22Rv1 (cell line): Measurements from ENCODE around the gene COL18A1.

ENCODE experiments used
- H3K27ac ChIP-seq: fragments of 450-650 bp; 2 replicates; pipeline ENCODE4 v1.5.1; 2017
- CTCF ChIP-seq: fragments of 450-650 bp; IDR thresholded peaks from 2 replicates; pipeline ENCODE4 v1.5.1; 2017; ENCODE audit warnings: mild to moderate bottlenecking
- ZFX ChIP-seq: fragments of 450-650 bp; IDR thresholded peaks from 2 replicates; pipeline ENCODE4 v1.6.1; 2017; ENCODE audit warnings: antibody characterized with exemption, borderline replicate concordance

The COL18A1 gene

GRCh38 chr21:45380566-45380965 lies 24.4 kb upstream of the COL18A1 start:
- TF ChIP-seq ZFX: no peak
- TF ChIP-seq CTCF: no peak
- H3K27ac ChIP-seq: no peak overlapping the region

DNA sequence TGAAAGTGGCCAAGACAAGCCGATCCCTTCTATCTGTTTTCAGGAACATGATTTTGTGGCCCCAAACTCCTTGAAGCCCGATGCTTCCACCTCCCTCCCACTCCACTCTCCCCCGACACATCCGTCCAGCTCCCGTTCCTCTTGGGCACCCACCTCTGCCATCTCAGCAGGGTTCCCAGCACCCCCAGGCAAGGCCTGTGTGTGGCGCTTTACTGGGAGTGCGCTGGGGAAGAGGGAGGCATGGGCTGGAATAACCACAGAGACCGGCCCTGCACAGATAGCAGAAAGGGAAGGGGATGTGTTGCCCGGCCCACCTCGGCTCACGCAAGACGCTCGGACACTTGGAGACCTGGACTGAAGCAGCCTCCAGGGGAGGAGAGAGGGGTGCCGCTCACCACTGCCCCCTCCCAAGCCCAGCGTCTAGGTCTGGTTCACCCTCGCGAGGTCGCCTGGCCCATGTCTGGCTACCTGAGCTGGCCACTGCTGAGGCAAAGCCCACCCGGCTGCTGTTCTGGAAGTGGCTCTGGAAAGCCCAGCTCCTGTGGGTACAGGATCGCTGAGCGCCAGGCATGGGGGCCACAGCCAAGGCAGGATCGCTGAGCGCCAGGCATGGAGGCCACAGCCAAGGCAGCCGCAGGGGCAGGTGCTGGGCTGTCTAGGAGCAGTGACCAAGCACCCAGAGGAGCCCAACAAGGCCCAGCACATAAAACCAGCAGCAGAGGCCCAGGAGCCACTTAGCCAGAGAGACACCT lies 23.8 kb upstream of the COL18A1 start:
- TF ChIP-seq CTCF (no peak), ZFX (no peak)
- H3K27ac ChIP-seq: no peak overlapping the region

DNA sequence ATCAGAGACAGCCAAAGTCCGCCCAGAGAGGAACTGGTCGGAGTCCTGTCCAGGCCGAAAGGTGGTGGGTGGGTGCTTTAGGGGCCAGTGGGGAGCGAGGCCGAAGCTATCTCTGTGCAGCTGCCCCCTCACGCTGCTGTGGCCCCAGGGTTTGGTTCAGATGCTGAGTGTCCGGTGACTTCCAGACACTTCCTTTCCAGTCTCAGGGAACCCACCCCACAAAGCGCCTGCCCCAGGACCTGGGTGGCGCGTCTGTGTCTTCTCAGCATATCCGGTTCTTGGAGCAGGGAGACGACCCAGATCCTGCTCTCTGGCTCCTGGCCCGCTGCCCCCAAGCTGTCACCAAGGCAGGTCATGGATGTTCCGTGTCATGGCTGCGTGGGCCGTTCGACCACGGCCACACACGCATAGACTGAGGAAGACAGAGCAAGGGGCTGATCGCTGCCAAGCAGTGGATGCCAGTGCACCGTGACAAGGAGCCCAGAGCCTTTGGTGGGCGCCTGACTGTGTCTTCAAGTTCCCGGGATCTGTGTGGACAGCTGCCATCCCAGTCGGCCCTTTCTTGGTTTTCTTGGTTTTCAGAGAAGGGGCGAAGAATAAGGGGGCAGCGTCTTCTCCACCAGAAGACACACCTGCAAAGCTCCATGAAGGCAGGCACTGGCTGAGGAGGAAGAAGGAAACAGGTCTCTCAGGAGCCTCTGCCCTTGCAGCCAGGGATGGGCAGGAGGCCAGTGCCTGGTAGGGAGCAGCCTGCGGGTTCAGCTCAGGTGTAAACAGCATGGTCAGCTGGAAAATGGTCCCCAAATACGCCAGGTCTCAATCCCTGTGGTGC lies 22.9 kb upstream of the COL18A1 start:
- H3K27ac ChIP-seq: no peak overlapping the region
- TF ChIP-seq CTCF (no peak), ZFX (no peak)

GRCh38 chr21:45382697-45382997 lies 22.3 kb upstream of the COL18A1 start:
- TF ChIP-seq CTCF: no peak
- TF ChIP-seq ZFX: no peak
- no peak overlapping the region for H3K27ac ChIP-seq

DNA sequence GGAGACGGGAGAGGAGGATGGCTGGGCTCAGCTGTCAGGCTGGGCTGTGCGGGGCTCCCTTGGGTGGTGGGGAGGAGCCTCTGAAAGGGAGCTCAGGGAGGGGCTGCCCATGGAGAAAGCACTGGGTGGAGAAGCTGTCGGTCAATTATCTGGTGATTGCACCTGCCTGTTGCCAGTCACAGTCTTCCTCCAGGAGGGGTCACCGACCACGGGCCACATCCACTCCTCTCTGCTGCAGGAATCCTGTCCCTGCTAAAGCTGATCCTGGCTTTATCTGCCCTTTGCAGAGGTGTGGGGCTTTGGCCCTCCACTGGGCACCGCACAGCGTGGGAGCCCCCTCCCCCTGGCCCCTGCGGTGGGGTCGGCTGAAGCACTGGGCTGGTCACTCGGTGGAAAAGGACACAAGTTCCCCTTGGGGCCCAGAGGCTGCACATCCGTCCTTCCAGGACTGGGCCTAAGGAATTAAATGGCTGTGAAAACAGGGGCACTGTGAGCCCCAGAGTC lies 21.8 kb upstream of the COL18A1 start:
- H3K27ac ChIP-seq: no peak overlapping the region
- no peak for TF ChIP-seq ZFX
- no peak for TF ChIP-seq CTCF

GRCh38 chr21:45383615-45384201 lies 21.3 kb upstream of the COL18A1 start:
- TF ChIP-seq ZFX (no peak), CTCF (no peak)
- no peak overlapping the region for H3K27ac ChIP-seq
